Activated B cell treated with CpG ODN at 0.5 μM for 24 hours (primary cell): Measurements from ENCODE around the gene IL11. TPM values are rescaled to one million over a fixed set of nuclear protein-coding genes. Genes with fewer than 3 reads are reported as not detected.

Experiments used
- ATAC-seq: fragments of 200-7000 bp; cut with Tn5 transposase; one replicate; pipeline ENCODE4 v1.10.0; 2021; ENCODE audit warnings: low read depth, mild to moderate bottlenecking, moderate library complexity
- CTCF ChIA-PET: fragments of 350-600 bp; sonication (Branson Sonifier 250); formaldehyde crosslinking; loops from one replicate; lab custom pipeline; 2021; ENCODE audit warnings: antibody characterized with exemption; lab: Charles Lee
- POLR2A ChIA-PET: fragments of 350-600 bp; sonication (Branson Sonifier 250); formaldehyde crosslinking; loops from one replicate; lab custom pipeline; 2021; ENCODE audit warnings: antibody characterized with exemption; lab: Charles Lee
- DNase-seq: peaks from one replicate; pipeline ENCODE4 v3.0.0; 2022
- H3K27ac Mint-ChIP-seq: one replicate; pipeline ENCODE4 v1.8.0; 2020; ENCODE audit warnings: mixed read lengths
- H3K27me3 Mint-ChIP-seq: one replicate; pipeline ENCODE4 v1.8.0; 2021; ENCODE audit warnings: mixed read lengths
- H3K36me3 Mint-ChIP-seq: one replicate; pipeline ENCODE4 v1.8.0; 2021; ENCODE audit warnings: low read depth, mixed read lengths
- H3K4me1 Mint-ChIP-seq: one replicate; pipeline ENCODE4 v1.8.0; 2021; ENCODE audit warnings: mixed read lengths
- H3K4me3 Mint-ChIP-seq: one replicate; pipeline ENCODE4 v1.8.0; 2020; ENCODE audit warnings: mild to moderate bottlenecking, mixed read lengths
- H3K9me3 Mint-ChIP-seq: one replicate; pipeline ENCODE4 v1.8.0; 2020; ENCODE audit warnings: mixed read lengths
- intact Hi-C: fragments of 100-400 bp; cut with micrococcal nuclease; formaldehyde crosslinking; loops from one replicate; pipeline ENCODE4 v1.15.1; 2024
- total RNA-seq: library from RNA; stranded (reverse); gene quantifications from 2 replicates; pipeline ENCODE4 v1.2.3, GENCODE V29; 2022
- TF ChIP-seq, protein P1 (sequence below): fragments of 200-600 bp; IDR thresholded peaks from one replicate; pipeline ENCODE4 v1.8.0; 2022; ENCODE audit warnings: antibody characterized with exemption, mild to moderate bottlenecking

Gene IL11
- total RNA-seq, 1 donor from 2014 or later: not detected

DNA sequence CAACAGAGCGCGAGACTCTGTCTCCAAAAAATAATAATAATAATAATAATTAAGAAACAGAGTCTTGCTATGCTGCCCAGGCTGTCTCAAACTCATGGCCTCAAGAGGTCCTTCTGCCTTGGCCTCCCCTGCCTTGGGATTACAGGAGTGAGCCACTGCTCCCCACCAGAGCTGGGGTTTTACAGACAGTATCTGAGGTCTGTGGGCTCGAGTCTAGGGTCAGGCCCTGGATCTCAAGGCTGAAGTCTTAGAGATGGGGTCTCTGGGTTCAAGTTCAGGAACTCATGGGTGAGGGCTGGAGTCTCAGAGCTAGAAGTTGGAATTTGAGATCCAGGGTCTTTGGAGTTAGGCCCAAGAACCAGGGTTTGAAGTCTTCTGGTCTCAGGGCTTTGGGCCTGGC is 3.5 kb downstream of the IL11 start:
- Mint-ChIP-seq H3K27ac (no peak overlapping the region), H3K4me3 (no peak overlapping the region), H3K4me1 (peaks cover 7% of the 10 kb centered on the region), H3K9me3 (no peaks in the 10 kb centered on the region), H3K36me3 (no peaks in the 10 kb centered on the region), H3K27me3 (peaks cover 26% of the 10 kb centered on the region)
- CTCF ChIA-PET: no interaction called here
- no peak for ATAC-seq
- DNase-seq: no peak
- POLR2A ChIA-PET: no interaction called here
- intact Hi-C loops: no loop called here
- TF ChIP-seq, protein P1, sequence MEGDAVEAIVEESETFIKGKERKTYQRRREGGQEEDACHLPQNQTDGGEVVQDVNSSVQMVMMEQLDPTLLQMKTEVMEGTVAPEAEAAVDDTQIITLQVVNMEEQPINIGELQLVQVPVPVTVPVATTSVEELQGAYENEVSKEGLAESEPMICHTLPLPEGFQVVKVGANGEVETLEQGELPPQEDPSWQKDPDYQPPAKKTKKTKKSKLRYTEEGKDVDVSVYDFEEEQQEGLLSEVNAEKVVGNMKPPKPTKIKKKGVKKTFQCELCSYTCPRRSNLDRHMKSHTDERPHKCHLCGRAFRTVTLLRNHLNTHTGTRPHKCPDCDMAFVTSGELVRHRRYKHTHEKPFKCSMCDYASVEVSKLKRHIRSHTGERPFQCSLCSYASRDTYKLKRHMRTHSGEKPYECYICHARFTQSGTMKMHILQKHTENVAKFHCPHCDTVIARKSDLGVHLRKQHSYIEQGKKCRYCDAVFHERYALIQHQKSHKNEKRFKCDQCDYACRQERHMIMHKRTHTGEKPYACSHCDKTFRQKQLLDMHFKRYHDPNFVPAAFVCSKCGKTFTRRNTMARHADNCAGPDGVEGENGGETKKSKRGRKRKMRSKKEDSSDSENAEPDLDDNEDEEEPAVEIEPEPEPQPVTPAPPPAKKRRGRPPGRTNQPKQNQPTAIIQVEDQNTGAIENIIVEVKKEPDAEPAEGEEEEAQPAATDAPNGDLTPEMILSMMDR: no peak

DNA sequence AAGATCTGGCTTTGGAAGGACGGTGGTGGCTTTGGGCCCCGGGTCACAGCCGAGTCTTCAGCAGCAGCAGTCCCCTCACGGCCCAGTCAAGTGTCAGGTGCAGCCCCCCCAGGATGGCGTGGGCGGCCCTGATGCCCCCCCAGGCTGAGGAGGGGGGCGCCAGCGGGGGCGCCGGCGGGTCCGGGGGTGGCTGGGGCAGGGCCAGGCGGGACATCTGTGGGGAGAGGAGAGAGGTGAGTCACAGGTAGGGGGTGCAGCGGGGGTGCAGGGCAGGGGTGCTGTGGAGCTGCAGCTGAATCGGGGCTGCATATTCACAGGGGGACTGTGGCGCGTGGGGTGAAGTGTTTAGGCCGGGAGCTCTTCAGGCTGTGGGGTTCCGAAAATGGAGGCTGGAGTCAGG is 4.3 kb downstream of the IL11 start:
- CTCF ChIA-PET: no interaction called here
- Mint-ChIP-seq H3K4me3 (no peak overlapping the region), H3K27me3 (peaks cover 18% of the 10 kb centered on the region), H3K36me3 (no peaks in the 10 kb centered on the region), H3K27ac (no peak overlapping the region), H3K4me1 (peaks cover 7% of the 10 kb centered on the region), H3K9me3 (no peaks in the 10 kb centered on the region)
- POLR2A ChIA-PET: no interaction called here
- ATAC-seq (no peak), DNase-seq (no peak)
- intact Hi-C loops: no loop called here
- TF ChIP-seq, protein P1: no peak

DNA sequence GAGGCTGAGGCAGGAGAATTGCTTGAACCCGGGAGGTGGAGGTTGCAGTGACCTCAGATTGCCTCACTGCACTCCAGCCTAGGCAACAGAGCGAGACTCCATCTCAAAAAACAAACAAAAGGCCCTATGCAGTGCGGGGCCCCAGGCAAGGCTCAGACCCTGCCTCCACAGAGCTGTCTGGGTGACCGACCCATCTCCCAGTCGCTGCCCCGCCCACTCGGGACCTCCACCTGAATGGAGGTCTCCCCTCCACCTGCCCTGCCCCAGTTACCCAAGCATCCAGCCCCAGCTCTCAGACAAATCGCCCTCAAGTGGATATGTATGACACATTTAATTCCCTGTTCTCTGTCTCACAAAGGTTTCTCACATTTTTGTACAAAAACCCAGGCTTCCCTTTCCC is 5.0 kb downstream of the IL11 start:
- intact Hi-C loops: no loop called here
- TF ChIP-seq, protein P1: no peak
- Mint-ChIP-seq H3K36me3 (no peaks in the 10 kb centered on the region), H3K4me1 (peaks cover 4% of the 10 kb centered on the region), H3K4me3 (no peak overlapping the region), H3K27me3 (peaks cover 12% of the 10 kb centered on the region), H3K9me3 (no peaks in the 10 kb centered on the region), H3K27ac (no peak overlapping the region)
- DNase-seq (no peak), ATAC-seq (no peak)
- ChIA-PET CTCF (no interaction called here), POLR2A (no interaction called here)

DNA sequence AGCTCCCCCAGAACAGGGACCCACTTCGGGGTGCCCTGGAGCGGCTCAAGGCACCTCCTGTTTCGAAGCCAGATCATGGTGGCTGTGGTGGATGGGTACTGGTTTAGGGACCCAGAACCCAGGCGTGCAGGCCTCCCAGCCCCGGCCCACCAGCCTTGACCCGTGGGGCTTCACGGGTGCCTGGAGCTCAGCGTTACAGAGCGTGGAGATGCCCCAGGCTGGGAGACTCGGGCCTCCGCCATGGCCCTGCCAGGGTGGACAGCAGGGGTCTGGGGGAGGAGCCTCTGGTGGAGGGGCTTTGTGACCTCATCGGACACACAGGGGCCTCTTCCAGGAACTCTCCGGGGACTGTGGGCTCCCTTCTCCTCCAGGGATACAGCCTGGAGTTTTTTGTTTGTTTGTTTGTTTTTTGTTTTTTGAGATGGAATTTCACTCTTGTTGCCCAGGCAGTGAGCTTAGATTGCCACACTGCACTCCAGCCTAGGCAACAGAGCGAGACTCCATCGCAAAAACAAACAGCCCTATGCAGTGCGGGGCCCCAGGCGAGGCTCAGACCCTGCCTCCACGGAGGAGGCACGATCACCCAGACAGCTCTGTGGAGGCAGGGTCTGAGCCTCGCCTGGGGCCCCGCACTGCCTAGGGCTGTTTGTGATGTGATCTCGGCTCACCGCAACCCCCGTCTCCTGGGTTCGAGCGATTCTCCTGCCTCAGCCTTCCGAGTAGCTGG is 7.1 kb downstream of the IL11 start, which contains the start of gene GARIN5B:
TSS of gene GARIN5B (minus strand) at position 271 of the 727 bp plus-strand sequence. CDS start at position 77, 194 bp downstream.
- DNase-seq: no peak
- POLR2A ChIA-PET: interaction anchor here (0.6 kb wide), 2 partner anchors 25 to 117 kb away, joined by 3 to 5 read pairs; no protein-coding TSS in a partner anchor
- intact Hi-C loops: no loop called here
- Mint-ChIP-seq H3K36me3 (no peaks in the 10 kb centered on the region), H3K9me3 (no peaks in the 10 kb centered on the region), H3K4me3 (no peak within 1 kb of the TSS), H3K27me3 (peaks cover 10% of the 10 kb centered on the region), H3K4me1 (no peaks in the 10 kb centered on the region), H3K27ac (no peak within 1 kb of the TSS)
- CTCF ChIA-PET: no interaction called here
- TF ChIP-seq, protein P1: no peak
- ATAC-seq: no peak

DNA sequence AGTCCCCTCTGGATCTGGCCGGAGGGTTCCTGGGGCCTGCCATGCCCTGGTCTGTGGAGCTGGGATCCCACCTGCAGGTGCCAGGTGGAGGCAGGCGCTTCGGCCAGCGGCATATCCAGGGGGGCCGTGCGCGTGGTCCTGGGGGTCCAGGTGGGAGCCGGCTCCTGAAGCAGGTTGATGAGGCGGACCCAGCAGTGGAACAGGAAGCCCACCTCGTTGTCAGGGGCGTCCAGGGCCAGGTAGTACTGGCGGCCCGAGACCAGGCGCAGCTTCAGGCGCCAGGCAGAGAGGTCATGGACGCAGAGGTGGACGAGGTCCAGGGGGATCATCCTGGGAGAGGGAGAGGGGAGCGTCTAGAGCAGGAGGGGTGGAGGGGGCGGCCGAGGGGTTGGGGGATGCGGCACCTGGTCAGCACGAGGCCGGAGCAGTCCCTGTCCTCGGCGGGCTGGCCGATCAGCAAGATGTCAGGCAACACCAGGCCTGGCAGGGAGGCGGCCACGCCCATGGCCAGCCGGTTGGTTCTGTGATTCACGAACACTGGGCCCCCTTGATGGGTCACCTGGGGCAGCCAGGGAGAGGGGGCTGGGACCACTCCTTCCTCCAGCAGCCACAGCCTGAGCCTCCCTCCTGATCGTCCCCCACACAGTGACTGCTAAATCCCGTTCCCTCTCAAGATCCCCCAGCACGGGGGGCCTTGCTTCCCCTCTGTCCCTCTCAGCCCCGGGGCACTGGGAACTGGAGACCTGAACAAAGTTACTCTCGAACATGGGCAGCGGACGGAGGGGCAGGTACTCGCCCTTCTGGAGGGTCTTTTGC is 7.9 kb downstream of the IL11 start:
- intact Hi-C loops: no loop called here
- ChIA-PET CTCF (no interaction called here), POLR2A (interaction anchor here (0.6 kb wide), 1 partner anchor 116 kb away, joined by 3 read pairs; no protein-coding TSS in a partner anchor)
- Mint-ChIP-seq H3K27ac (no peak overlapping the region), H3K27me3 (peaks cover 12% of the 10 kb centered on the region), H3K4me1 (no peaks in the 10 kb centered on the region), H3K36me3 (no peaks in the 10 kb centered on the region), H3K4me3 (no peak overlapping the region), H3K9me3 (no peaks in the 10 kb centered on the region)
- DNase-seq (no peak), ATAC-seq (no peak)
- TF ChIP-seq, protein P1: no peak
